SHP77 treated with DMSO at 0.1 percent for 48 hours (cell line): ENCODE results near the gene OSCP1.

ENCODE experiments used
- DNase-seq: peaks from one replicate; lab custom pipeline; 2025; lab: John Stamatoyannopoulos, UW

OSCP1 gene

GRCh38 chr1:36446271-36446670 lies 4.0 kb downstream of the OSCP1 start:
- DNase-seq, result no peak

- DNase-seq, result no peak
Observed at GRCh38 chr1:36443297-36443696, 7.0 kb downstream of the OSCP1 start.

- no peak for DNase-seq
Observed at GRCh38 chr1:36442337-36442736, 7.9 kb downstream of the OSCP1 start.

- no peak for DNase-seq
Observed at GRCh38 chr1:36440646-36441045, 9.6 kb downstream of the OSCP1 start.

- DNase-seq, result no peak
Observed at GRCh38 chr1:36440044-36440443, 10.2 kb downstream of the OSCP1 start.

GRCh38 chr1:36438715-36439114 lies 11.5 kb downstream of the OSCP1 start:
- no peak for DNase-seq

- DNase-seq, result no peak
Observed at GRCh38 chr1:36436821-36437220, 13.4 kb downstream of the OSCP1 start.

GRCh38 chr1:36433102-36433501 lies 17.1 kb downstream of the OSCP1 start:
- DNase-seq, result no peak

- DNase-seq, result no peak
Observed at GRCh38 chr1:36432616-36433015, 17.6 kb downstream of the OSCP1 start.

GRCh38 chr1:36425791-36426190 lies 24.5 kb downstream of the OSCP1 start:
- DNase-seq, result no peak

GRCh38 chr1:36421649-36422048 lies 28.6 kb downstream of the OSCP1 start:
- no peak for DNase-seq

- DNase-seq, result peak; percentile 30
Observed at GRCh38 chr1:36420836-36421317, 29.4 kb downstream of the OSCP1 start.

- no peak for DNase-seq
Observed at GRCh38 chr1:36420409-36420808, 29.8 kb downstream of the OSCP1 start.

GRCh38 chr1:36419569-36419968 lies 30.7 kb downstream of the OSCP1 start:
- DNase-seq, result no peak

- DNase-seq, result no peak
Observed at GRCh38 chr1:36419140-36419539, 31.1 kb downstream of the OSCP1 start.

- no peak for DNase-seq
Observed at GRCh38 chr1:36417931-36418330, 32.3 kb downstream of the OSCP1 start.

- DNase-seq, result no peak
Observed at GRCh38 chr1:36415661-36416326, 34.5 kb downstream of the OSCP1 start.

- DNase-seq, result no peak
Observed at GRCh38 chr1:36414384-36414783, 35.9 kb downstream of the OSCP1 start.

GRCh38 chr1:36411674-36412648 lies 38.3 kb downstream of the OSCP1 start:
- DNase-seq, result no peak

GRCh38 chr1:36408479-36408878 lies 41.8 kb downstream of the OSCP1 start:
- no peak for DNase-seq

- no peak for DNase-seq
Observed at GRCh38 chr1:36406440-36406839, 43.8 kb downstream of the OSCP1 start.

- DNase-seq, result no peak
Observed at GRCh38 chr1:36402504-36402890, 47.8 kb downstream of the OSCP1 start.
